ENCODE measurements around the gene ARAF. TPM values are rescaled to one million over a fixed set of nuclear protein-coding genes. Genes with fewer than 3 reads are reported as not detected.

The ARAF gene
- total and polyA plus RNA-seq, 2 donors (not counting 3 experiments of a cell fraction or from before 2014, with no cell fraction given): 62.7 to 69.5 TPM

DNA sequence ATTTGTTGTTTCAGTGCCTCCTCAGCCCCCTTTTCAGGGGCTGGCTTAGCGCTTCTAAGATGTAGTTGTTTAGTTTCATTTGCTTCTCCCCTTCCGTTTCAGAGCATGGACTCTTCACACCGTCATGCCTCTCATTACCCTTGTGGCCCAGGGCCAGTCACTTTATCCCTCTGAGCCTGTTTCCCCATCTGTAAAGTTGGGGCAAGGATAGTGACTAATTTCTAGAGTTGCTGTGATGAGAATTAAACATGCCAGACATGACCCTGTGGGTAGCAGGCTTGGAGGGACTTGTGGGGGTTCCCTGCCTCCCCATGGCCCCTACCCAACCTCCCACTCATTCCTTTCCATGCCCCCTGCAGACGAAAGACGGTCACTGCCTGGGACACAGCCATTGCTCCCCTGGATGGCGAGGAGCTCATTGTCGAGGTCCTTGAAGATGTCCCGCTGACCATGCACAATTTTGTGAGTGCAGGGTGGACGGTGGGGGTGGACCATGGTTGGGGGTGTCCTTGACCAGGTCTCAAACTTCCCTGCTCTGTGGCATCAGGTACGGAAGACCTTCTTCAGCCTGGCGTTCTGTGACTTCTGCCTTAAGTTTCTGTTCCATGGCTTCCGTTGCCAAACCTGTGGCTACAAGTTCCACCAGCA lies 3.6 kb downstream of the ARAF start:
- H3K9me3 ChIP-seq (replicated peaks; ENCODE audit: control insufficient read depth, insufficient read depth, low read length): no peaks in the 10 kb centered on the region
- no peaks in the 10 kb centered on the region for H3K27me3 ChIP-seq (ENCODE audit: control insufficient read depth in 2 of 2, insufficient read depth in 2 of 2, low read length in 2 of 2)
- H2AFZ ChIP-seq (ENCODE audit: low read depth, low read length): no peak overlapping the region
- H4K20me1 ChIP-seq (replicated peaks; ENCODE audit: control insufficient read depth, extremely low read depth, insufficient read depth, low read length): no peaks in the 10 kb centered on the region
- ChIA-PET CTCF (interaction anchor here (0.7 to 1.5 kb wide), 2 partner anchors 77 to 79 kb away, joined by 4 to 6 read pairs; no protein-coding TSS in a partner anchor), POLR2A (no interaction called here)
- H3K9ac ChIP-seq (replicated peaks; ENCODE audit: extremely low read depth, insufficient read depth, low read length): no peak overlapping the region
- H3K27ac ChIP-seq (ENCODE audit: insufficient read depth, low read depth, low read length): no peak overlapping the region
- no TSS peak for BruUV-seq (replicated peaks)
- intact Hi-C loops (cut with micrococcal nuclease) (loop anchor here (5.0 kb wide), 2 partner anchors 58 to 273 kb away; partner anchors contain the start of gene ZNF81), dilution Hi-C loops (cut with MboI; ENCODE audit: extremely low pct_ligation_motif_present, low sequenced_read_pairs) (no loop called here)
- no peaks in the 10 kb centered on the region for H3K9me1 ChIP-seq (replicated peaks; ENCODE audit: control insufficient read depth, extremely low read depth, insufficient read depth, low read length)
- FAIRE-seq (no peak), DNase-seq (ENCODE audit: low read depth, low spot score) (no peak)
- peaks cover 19% of the 10 kb centered on the region for H3K79me2 ChIP-seq (ENCODE audit: control insufficient read depth, insufficient read depth, low read length)
- peaks cover 14% of the 10 kb centered on the region for H3K4me1 ChIP-seq (ENCODE audit: control insufficient read depth, extremely low read depth, insufficient read depth, low read length)
- H3K4me3 ChIP-seq (replicated peaks in 1 of 3; ENCODE audit: insufficient read depth in 1 of 3, low read depth in 1 of 3, low read length in 3 of 3): no peak overlapping the region
- TF ChIP-seq MAX (IDR thresholded peaks at IDR 0.05; ENCODE audit: insufficient read depth, insufficient read length) (no peak), POLR2A (IDR thresholded peaks at IDR 0.05; ENCODE audit: low read depth, low read length) (no peak), POLR2AphosphoS5 (IDR thresholded peaks at IDR 0.05; ENCODE audit: insufficient read depth, low read depth, low read length) (no peak), CTCF (IDR thresholded peaks at IDR 0.05; ENCODE audit: extremely low read depth in 1 of 2, insufficient read depth in 1 of 2, low read depth in 1 of 2, low read length in 2 of 2) (no peak), FOS (IDR thresholded peaks at IDR 0.05; ENCODE audit: borderline replicate concordance, insufficient read depth, low read length) (no peak), GATA2 (IDR thresholded peaks at IDR 0.05; ENCODE audit: insufficient read depth, insufficient read length, low read depth, low read length) (no peak), JUN (IDR thresholded peaks at IDR 0.05; ENCODE audit: borderline replicate concordance, insufficient read depth, insufficient read length, low read depth) (no peak), MYC (IDR thresholded peaks at IDR 0.05; ENCODE audit: low read depth, low read length) (no peak), EZH2 (IDR thresholded peaks at IDR 0.05; ENCODE audit: borderline replicate concordance, low read depth, low read length, severe bottlenecking) (no peak)
- H3K36me3 ChIP-seq (ENCODE audit: control insufficient read depth in 2 of 2, extremely low read depth in 1 of 2, insufficient read depth in 2 of 2, low read length in 2 of 2): no peaks in the 10 kb centered on the region
- no peak overlapping the region for H3K4me2 ChIP-seq (ENCODE audit: insufficient read depth, low read length)

Measured in endothelial cell of umbilical vein (primary cell).